Inflammatory macrophage treated with lipopolysaccharide for 4 hours (primary cell): ENCODE measurements around the gene SBK3.
"Not testable (repeated sequence)": the region's sequence is repeated elsewhere in the genome, so short reads cannot be mapped to it uniquely, and the experiment has no call there.

Experiments used
- DNase-seq: peaks from one replicate; pipeline ENCODE4 v3.0.0-alpha.2; 2020

Gene SBK3

DNA sequence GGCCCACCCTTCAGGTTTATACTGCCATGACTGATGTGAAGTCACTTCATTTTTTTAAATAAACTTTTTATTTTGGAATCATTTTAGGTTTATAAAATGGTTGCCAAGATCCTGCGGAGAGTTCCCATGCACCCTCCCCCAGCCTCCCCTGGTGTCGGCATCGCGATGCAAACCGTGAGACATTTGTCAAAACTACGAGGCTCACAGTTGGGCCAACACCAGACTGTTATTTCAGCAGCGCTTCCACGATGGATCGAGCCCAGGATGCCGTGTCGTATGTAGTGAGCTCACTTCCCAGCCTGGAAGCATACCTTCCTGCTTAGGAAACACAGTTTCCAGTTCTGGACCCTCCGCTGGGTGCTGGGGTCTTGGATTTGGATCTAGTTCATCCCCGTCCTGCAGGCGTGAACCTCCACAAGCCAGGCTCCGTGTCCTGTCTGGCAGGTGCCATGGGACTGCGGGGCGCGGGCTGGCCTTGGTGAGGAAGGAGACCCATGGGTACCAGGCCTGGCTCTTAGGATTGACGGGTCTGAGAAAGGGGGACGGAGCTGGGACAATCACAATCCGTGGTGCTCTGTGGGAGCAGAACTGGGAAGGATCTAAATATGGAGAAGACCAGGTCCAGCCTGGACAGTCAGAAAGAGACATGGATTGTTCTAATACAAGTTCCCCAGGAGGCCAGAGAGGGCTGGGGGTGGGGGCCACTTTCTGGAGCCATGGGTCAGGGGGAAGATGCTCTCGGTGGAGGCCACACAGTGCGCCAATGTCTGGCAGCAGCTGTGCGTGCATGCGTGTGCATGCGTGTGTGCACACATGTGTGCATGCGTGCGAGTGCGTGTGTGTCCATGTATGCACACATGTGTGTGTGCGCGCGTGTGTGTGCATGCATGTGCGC lies 6.0 kb downstream of the SBK3 start:
- no peak for DNase-seq

- no peak for DNase-seq
Measured at GRCh38 chr19:55538132-55538531, 7.2 kb downstream of the SBK3 start.

DNA sequence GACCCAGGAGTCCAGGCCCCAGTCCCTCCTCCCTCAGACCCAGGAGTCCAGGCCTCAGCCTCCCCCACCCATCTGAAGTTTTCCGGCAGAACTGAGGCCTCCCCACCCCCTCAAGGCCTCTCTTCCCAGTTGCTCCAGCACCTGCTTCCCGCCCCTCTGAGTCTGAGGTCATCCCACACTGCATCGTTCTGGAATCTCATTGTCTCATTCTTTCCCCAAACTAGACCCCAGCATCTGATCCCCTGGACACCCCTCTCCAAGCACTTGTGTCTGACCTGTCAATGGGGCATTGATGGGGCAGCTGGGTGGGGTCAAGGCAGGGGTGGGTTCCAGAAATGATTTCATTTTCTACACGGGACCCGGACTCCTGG lies 7.6 kb downstream of the SBK3 start:
- DNase-seq: no peak

DNA sequence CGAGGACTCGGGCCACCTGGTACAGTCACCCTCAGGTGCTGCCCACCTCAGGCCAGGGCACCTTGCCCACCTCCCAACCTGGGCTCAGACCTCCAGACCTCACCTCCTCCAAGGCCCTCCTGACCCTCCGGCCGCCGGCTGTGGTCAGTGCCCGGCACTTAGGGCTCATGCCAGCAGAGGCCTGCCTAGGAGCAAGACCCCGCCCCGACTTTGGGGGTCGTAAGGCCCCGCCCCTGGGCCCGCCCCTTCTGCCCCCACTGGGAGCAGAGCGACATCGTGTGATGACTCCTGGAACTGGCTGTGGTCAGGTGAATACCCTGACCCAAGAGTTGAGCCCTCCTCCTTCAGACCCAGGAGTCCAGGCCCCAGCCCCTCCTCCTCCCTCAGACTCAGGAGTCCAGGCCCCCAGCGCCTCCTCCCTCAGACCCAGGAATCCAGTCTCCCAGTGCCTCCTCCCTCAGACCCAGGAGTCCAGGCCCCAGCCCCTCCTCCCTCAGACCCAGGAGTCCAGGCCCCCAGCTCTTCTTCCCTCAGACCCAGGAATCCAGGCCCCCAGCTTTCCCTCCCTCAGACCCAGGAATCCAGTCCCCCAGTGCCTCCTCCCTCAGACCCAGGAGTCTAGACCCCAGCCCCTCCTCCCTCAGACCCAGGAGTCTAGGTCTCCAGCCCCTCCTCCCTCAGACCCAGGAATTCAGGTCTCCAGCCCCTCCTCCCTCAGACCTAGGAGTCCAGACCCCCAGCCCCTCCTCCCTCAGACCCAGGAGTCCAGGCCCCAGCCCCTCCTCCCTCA lies 8.2 kb downstream of the SBK3 start, which contains the start of gene SBK2:
SBK2 (minus strand) TSS at position 183 of the 790 bp plus-strand sequence. CDS start 839 bp downstream, outside the sequence.
- no peak for DNase-seq

GRCh38 chr19:55536366-55536765 lies 9.0 kb downstream of the SBK3 start:
- no peak for DNase-seq

GRCh38 chr19:55535965-55536350 lies 9.4 kb downstream of the SBK3 start:
- DNase-seq: no peak

DNA sequence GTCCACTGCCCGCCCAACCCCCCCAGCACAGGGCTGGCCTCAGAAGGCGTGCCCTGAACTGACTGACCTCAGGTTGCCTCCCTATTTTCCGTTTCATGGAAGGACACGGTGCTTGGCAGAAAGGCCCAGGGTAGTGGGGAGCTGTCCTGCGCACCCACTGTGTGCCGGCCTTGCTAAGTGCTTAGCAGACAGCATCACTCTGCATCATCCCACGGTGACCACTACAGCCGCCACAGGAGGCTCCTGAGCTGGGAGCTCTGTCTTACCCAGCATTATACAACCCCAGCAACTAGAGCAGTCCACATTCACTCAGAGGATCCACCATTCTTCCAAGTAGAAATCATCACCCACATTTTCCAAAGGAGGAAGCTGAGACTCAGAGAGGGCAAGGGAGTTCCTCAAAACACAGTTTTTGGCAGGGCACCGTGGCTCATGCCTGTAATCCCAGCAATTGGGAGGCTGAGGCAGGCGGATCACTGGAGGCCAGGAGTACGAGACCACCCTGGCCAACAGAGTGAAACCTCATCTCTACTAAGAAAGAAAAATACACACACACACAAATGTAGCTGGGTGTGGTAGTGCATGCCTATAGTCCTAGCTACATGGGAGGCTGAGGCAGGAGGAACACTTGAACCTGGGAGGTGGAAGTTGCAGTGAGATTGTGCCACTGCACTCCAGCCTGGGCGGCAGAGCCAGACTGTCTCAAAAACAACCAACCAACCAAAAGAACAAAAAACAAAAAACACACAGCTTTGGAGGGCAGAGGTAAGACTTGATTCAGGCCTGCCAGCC lies 10.0 kb downstream of the SBK3 start:
- peak; percentile 52 for DNase-seq

DNA sequence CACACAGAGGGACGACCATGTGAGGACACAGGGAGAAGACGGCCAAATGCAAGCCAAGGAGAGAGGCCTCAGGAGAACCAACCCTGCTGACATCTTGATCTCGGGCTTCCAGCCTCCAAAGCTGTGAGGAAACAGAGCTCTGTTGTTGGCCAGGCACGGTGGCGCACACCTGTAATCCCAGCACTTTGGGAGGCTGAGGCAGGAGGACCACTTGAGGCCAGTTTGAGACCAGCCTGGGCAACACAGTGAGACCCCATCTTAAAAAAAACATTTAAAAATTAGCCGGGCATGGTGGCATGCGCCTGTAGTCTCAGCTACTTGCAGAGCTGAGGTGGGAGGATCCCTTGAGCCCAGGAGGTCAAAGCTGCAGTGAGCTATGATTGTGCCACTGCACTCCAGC lies 11.1 kb downstream of the SBK3 start:
- DNase-seq: not testable (repeated sequence)

GRCh38 chr19:55530996-55531395 lies 14.3 kb downstream of the SBK3 start:
- no peak for DNase-seq

DNA sequence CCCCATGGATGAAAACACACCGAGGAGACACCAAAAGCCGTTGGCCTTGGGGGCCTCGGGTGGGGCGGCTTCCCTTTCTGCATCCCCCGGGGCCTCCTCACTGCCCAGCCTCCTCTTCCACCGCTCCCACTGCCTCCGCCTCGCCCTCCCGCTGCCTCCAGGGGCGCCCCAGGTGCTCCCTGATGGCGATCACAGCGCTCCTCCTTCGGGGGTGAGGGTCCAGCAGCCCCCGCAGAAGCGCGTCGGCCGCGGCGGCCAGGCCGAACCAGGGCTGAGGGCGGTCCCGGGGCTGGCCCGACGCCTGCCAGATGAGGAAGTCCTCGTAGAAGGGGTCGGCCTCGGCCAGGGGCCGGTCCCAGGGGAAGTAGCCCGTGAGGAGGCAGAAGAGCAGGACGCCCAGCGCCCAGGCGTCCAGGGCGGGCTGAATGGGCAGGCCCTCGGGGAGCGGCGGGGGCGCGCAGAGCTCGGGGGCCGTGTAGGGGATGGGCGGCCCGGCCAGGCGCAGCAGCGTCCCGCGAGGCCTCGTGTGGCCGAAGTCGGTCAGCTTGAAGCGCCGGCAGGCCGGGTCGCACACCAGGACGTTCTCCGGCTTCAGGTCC lies 15.6 kb downstream of the SBK3 start:
- no peak for DNase-seq

DNA sequence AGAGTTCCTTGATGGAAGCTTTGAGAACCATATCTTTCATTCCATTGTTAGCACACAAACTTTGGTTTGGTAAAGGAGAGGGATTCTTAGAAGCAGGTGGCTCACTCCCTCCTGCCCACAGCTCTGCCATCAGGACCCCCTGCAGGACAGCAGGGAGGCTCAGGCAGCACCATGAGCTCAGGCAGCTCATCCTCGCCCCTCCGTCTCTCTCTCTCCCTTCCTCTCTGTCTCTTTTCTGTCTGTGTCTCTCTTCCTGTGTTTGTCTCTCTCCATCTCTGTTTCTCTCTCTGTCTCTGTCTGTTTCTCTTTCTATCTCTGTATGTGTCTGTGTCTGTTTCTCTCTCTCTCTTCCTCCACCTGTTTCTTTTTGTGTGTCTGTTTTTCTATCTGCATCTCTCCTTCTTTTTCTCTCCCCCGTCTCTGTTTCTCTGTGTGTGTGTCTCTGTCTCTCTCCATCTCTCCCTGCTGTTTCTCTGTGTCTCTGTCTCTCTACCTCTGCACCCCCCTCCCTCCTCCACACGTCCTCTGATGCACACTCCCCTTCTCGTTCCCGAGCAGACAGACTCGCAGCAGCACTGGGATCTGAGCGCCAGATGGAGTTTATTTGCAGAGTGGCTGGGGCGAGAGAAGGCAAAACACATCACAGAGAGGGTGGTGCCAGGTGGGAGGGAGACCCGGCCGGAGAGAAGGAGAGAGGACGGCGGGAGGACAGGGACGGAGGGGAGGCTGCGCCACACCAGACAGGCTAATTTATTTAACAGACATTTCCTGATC lies 17.1 kb downstream of the SBK3 start:
- DNase-seq: no peak

DNA sequence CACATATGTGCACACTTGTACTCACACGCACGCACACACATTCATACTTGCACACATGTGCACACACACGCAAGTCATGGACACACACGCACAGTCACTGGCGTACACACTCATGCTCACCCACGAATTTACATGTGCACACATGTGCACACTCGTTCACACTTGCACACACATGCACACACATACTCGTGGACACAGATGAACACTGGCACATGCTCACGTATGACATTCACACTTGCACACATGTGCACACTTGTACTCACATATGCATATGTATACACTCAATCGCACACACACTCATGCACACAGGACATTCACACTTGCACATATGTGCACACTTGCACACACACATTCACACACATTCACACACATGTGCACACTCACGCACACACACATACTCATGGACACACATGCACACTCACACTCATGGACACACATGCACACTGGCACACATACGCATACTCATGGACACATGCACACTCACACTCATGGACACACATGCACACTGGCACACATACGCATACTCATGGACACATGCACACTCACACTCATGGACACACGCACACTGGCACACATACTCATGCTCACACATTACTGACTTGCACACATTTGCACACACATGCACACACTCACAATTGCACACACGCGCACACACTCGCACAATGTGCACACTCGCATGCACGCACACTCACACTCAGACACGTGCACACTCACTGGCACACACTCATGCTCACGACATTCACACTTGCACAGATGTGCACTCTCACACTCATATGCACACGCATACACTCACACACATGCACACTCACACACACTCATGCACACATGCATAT lies 17.9 kb downstream of the SBK3 start:
- no peak for DNase-seq

DNA sequence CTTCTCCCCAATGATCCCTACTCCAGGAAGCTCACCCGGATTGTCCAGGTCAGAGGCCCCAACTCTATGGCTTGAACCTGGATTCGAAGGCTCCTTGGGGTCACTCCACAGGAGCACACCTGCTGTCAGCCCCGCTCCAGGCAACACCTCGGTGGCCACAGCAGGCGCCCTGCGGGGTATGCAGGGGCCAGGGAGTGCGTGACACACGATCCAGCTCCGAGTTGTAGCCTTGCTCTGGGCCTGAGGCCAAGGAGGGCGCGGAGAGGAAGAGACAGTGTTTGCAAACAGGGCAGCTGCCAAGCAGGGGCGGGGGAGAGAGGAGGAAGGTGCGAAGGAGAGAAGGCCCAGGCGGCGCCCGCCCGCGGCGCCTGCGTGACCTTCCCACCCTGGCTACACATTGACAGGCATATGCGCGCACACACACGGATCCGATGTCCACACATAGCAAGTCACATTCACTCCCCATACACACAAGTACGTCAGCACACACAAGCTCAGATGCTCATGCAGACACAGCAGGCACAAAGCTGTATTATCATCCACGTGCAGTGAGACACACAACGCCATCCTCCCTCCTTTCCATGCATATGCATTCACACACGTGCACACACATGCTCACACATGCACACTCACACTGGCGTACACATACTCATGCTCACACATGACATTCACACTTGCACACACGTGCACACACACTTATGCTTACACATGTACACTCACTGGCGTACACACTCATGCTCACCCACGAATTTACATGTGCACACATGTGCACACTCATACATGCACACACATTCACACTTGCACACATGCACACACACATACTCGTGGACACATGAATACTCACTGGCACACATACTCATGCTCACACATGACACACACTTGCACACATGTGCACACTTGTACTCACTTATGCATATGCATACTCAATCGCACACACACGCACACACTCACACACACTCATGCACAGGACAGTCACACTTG lies 18.8 kb downstream of the SBK3 start:
- peak; percentile 20 for DNase-seq

GRCh38 chr19:55525289-55526101 lies 19.8 kb downstream of the SBK3 start:
- no peak for DNase-seq

DNA sequence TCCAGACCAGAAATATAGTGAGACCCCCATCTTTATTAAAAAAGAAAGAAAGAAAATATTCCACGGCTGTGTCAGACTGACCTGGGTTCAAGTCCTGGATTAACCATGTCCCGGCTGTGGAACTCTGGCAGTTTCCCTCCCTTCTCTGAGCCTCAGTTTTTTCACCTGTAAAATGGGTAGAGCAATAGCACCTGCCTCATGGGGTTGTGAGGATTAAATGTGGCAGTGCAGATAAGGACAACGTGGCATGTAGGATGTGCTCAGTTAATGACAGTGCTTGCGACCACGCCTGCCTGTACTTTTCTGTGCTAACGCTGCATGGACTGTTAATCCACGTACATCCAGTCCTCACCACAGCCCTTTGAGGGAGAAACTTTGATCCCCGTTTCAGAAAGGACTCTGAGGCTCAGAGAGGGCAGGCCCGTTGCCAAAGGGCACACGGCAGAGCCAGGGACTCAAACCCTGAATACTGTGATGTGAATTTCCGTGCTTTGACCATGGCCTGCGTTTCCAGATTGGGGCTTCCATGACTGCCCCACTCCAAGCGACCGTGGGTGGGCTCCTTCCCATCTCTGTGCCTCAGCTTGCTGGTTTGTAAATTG lies 24.6 kb downstream of the SBK3 start:
- DNase-seq: no peak

DNA sequence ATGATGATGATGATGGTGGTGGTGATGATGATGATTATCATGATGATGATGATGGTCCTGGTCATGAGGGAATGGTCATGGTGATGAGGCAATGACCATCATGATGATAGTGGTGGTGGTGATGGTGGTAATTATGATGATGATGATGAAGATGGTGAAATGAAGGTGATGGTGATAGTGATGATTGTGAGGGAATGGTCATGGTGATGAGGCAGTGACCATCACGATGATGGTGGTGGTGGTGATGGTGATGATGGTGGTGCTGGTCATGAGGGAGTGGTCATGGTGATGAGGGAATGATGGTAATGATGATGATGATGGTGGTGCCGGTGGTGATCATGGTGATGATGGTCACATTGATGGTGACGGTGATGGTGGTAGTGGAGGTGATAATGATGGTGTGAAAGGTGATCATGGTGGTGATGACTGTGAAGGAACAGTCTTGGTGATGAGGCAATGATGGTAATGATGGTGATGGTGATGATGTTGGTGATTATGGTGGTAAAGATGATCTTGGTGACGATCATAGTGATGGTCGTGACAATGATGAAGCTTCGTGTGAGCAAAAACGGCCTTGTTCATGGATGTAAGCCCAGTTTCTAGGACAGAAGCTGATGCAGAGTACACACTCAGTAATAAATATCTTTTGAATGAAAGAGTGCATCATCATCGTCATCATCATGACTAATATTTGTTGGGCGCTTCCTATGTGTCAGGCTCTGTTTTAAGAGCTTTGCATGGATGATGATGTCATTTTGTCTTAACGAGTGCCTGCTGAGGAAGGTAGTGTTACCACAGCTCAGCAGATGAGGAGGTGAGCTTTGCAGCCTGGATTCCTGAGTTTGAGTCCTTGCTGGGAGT lies 25.7 kb downstream of the SBK3 start:
- peak; percentile 73 for DNase-seq

DNA sequence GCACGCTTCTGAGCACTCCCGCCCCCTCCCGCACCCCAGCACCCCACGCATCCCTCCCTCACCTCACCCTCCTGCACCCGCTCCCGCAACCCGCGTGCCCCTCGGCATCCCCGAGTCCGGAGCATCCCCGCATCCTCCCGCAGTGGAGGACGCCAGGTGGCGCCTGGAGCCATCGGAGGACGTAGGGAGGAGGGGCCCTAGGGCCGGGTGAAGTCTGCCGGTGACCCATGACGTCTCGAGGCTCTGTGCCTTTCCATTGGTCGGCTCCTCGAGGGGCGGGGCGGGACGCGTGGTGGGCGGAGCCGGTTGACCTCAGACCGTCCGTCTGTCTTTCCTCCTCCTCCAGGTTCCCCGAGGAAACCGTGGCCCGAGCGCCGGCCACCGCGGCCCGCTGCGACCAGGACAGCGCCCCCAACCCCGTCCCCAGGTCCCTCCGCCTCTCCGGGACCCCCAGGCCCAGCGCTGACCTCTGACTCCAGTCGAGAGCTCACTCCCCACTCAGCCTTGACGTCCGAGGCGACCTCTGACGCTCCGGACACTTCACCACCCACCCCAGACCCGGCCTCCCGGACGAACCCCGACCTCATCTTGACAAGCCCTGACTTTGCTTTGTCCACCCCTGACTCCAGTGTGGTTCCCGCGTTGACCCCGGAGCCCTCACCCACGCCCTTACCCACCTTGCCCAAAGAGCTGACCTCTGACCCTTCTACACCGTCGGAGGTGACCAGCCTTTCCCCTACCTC lies 28.3 kb downstream of the SBK3 start:
- DNase-seq: peak; percentile 93
